ENCODE measurements around the gene TIFAB.
A peak's percentile ranks its signal among the peaks of the same experiment; 100 is the strongest.

The TIFAB gene

GRCh38 chr5:135481909-135482311 lies 29.8 kb upstream of the TIFAB start:
- DNase-seq (ENCODE audit: low spot score): no peak

- DNase-seq (ENCODE audit: low spot score): no peak
Observed at GRCh38 chr5:135481387-135481786, 29.2 kb upstream of the TIFAB start.

GRCh38 chr5:135480511-135480910 lies 28.4 kb upstream of the TIFAB start:
- no peak for DNase-seq (ENCODE audit: low spot score)

- DNase-seq (ENCODE audit: low spot score): no peak
Observed at GRCh38 chr5:135478938-135479337, 26.8 kb upstream of the TIFAB start.

GRCh38 chr5:135477613-135478066 lies 25.5 kb upstream of the TIFAB start:
- no peak for DNase-seq (ENCODE audit: low spot score)

DNA sequence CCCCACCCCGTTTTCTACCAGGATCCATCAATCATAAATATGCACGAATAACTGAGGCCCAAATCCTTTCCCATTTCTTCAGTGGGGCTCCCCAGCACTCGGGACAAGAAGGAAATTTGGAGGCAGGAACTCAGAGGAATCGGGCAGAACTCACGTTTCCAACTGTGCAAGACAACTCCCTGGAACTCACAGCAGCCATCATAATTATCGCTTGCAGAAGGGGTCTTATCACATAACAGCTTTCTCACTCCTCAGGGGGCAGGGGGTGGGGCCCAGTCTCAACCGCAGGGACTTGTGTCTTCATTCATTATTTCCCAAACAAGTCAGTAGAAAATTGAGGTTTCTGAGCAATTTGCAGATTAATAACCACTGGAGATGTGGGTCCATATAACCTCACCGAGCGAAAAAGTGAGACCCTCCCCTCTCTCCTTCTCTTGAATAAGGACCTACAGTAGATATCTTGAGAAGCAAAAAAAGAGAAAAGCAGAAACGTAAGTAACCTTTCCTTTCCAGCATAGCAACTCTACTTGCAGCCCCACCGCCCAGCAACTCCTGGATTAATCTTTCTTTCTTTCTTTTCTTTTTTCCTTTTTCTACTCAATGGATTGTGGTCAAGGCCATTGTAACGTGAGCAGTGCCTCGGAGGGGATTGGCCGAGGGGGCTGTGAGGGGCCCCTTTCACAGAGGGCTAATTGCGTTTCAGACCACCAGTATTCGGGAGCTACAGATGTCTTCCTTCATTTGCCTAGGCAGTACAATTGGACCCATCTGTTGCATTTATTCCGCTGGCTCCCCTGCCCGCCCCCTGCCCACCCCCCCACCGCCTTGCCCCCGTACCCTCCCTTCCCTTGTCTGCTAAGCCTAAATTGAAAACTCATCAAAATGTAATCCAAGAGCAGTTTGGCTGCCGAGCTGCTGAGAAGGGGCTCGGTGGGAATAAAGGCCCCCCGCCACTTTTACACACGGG lies 24.7 kb upstream of the TIFAB start:
- no peak for DNase-seq (ENCODE audit: low spot score)

GRCh38 chr5:135473956-135474670 lies 22.0 kb upstream of the TIFAB start:
- DNase-seq (ENCODE audit: low spot score): no peak

DNA sequence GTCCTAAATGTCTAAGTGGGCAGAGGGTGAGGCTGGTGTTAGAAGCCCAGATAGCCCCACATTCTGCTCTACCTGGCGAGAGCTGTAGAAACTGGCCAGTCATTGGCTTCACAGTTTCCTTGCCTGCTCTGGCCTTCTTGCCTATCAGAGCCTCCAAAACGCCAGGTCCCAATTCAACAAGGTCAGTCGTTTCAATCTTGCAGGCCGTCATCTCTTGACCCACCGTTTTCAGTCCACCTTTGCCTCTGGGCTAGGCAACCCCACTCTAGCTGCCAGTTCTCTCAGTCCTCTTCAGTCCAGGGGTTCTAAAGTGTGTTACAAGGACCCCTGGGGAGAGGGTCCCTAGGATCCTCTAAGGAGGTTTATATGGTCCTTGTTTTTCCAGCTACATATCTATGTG lies 20.0 kb upstream of the TIFAB start:
- no peak for DNase-seq (ENCODE audit: low spot score)

GRCh38 chr5:135471726-135472125 lies 19.6 kb upstream of the TIFAB start:
- no peak for DNase-seq (ENCODE audit: low spot score)

DNA sequence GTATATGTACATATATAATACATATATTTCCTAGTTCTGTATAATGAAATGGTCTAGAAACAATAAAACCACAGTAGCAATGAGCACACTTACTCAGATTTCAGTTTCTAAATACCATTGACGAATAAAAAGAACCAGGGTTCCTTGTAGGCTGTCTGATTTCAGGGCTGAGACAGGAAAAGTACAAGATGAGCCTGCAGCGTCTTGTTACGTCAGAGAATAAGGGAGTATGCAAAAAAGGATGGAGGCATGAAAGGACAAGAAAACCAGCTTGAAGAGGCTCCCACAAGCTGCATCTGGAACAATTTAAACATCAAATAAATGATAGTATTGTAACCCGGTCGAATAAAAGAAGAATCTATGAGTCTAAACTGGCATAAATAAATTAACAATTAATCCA lies 17.8 kb upstream of the TIFAB start:
- DNase-seq (ENCODE audit: low spot score): no peak

GRCh38 chr5:135468541-135468940 lies 16.4 kb upstream of the TIFAB start:
- DNase-seq (ENCODE audit: low spot score): no peak

- DNase-seq (ENCODE audit: low spot score): no peak
Observed at GRCh38 chr5:135467871-135468485, 15.8 kb upstream of the TIFAB start.

GRCh38 chr5:135467051-135467625 lies 15.0 kb upstream of the TIFAB start:
- no peak for DNase-seq (ENCODE audit: low spot score)

- peak; percentile 69 for DNase-seq (ENCODE audit: low spot score)
Observed at GRCh38 chr5:135466178-135467050, 14.3 kb upstream of the TIFAB start.

DNA sequence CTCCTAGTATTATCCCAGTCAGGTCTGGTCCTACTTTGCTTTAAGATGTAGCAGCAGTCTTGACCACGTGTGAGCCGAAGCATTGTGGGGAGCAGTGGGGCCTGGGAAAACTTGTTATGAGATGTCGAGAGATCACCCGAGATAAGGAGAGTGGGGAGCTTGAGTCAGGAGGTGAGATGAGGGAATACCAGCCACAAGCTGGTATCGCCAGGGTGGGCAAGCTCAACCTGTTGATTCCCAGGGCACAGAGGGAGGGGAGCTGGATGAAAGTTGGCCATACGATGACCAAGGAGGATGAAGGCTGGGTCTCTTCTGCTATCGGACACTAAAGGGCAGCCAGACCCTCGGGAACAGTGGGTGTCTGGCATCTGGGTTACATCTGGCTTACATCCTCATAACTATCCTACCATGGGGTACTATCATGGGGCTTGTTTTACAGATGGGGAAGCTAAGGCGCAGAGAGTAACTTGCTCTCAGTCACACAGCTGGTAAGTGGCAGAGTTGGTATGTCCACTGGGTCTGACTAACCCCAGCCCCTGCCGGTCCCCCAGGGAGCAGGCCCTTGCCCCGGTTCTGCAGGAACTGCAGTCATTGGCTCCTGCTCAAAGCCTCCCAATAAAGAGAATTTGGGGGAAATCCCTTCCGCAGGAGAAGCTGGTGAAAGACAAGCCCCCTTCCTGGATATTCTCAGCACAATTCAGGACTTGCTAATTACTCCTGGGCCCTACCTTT lies 13.4 kb upstream of the TIFAB start:
- no peak for DNase-seq (ENCODE audit: low spot score)

- DNase-seq (ENCODE audit: low spot score): peak; percentile 66
Observed at GRCh38 chr5:135462304-135462703, 10.2 kb upstream of the TIFAB start.

DNA sequence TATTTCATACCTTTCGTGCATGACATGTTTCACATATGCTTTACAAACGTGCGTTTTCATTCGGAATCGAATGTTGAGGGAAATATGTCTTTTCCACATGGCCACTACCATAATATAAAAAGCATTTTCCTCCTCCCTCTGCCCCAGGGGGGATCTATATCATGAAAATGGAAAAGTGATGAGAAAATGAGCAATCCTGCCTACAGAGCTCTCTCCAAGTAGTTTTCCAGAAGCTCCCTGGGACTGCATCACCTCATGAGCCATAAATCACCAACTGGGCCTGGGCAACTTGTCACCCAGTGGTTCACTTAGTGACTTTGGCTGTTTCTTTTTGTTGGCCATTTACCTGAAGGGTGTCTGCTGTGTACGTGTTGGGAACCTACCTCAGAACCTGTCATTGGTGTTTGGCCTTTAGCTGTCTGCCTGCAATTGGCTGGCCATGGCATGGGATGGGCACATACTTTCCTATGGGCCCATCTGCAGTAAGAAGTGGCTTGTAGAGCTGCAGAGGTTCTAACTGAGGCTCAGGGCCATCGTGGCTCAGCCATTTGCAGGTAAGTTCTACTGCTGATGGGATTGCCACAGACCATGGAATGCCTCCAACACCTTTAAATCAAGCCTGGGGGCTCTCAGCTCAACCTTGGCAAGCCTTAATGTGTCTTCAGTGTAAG lies 9.5 kb upstream of the TIFAB start:
- no peak for DNase-seq (ENCODE audit: low spot score)

GRCh38 chr5:135460246-135461033 lies 8.3 kb upstream of the TIFAB start:
- no peak for DNase-seq (ENCODE audit: low spot score)

GRCh38 chr5:135458921-135459331 lies 6.8 kb upstream of the TIFAB start:
- DNase-seq (ENCODE audit: low spot score): no peak

All from activated CD4-positive, alpha-beta T cell treated with anti-CD3 and anti-CD28 coated beads, Interleukin-2, Interleukin-4, amounts not matched to agents 100 ng/mL and 50 ng/mL, durations not matched to agents 16 hours and 8 hours (primary cell).